DMS114 treated with DMSO at 0.1 percent for 48 hours (cell line): Measurements from ENCODE around the gene KIF26A.

Experiments
- DNase-seq: peaks from one replicate; lab custom pipeline; 2025; ENCODE audit not compliant: unreplicated experiment; lab: John Stamatoyannopoulos, UW

The KIF26A gene

GRCh38 chr14:104175041-104175440, 36.7 kb downstream of the KIF26A start:
- DNase-seq = no peak

DNA sequence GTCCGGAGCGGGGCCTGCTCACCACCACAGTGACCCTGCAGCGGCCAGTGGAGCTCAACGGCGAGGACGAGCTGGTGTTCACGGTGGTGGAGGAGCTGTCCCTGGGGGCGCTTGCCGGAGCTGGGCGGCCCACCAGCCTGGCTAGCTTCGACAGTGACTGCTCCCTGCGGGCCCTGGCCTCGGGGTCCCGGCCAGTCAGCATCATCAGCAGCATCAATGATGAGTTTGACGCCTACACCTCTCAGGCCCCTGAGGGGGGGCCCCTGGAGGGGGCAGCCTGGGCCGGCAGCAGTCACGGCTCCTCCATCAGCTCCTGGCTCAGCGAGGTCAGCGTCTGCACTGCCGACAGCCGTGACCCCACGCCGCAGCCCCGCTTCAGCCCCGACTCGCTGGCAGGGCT, 37.4 kb downstream of the KIF26A start:
- DNase-seq = no peak

GRCh38 chr14:104176611-104177010, 38.2 kb downstream of the KIF26A start:
- no peak for DNase-seq

- no peak for DNase-seq
These were observed 39.0 kb downstream of the KIF26A start for GRCh38 chr14:104177411-104177810.

GRCh38 chr14:104178279-104178678, 39.9 kb downstream of the KIF26A start:
- DNase-seq = no peak

DNA sequence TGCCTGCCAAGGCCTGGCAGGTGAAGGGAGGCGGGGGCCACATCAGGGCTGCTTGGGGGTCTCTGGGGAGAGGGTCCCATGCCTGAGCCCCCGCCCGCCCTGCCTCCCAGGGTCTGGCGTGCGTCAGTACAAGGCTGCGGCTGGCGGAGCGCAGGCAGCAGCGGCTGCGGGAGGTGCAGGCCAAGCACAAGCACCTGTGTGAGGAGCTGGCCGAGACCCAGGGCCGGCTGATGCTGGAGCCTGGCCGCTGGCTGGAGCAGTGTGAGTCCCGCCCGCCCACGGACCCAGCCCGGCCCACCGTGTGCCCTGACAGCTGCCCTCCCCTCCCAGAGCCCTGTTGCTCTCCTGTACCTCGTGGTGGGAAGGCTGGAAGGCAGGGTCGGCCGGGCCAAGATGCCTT, 40.7 kb downstream of the KIF26A start:
- DNase-seq = no peak

- no peak for DNase-seq
These were observed 41.3 kb downstream of the KIF26A start for GRCh38 chr14:104179564-104180129.

GRCh38 chr14:104180561-104181165, 42.3 kb downstream of the KIF26A start:
- DNase-seq = no peak

GRCh38 chr14:104181761-104182530, 43.6 kb downstream of the KIF26A start:
- DNase-seq = no peak

DNA sequence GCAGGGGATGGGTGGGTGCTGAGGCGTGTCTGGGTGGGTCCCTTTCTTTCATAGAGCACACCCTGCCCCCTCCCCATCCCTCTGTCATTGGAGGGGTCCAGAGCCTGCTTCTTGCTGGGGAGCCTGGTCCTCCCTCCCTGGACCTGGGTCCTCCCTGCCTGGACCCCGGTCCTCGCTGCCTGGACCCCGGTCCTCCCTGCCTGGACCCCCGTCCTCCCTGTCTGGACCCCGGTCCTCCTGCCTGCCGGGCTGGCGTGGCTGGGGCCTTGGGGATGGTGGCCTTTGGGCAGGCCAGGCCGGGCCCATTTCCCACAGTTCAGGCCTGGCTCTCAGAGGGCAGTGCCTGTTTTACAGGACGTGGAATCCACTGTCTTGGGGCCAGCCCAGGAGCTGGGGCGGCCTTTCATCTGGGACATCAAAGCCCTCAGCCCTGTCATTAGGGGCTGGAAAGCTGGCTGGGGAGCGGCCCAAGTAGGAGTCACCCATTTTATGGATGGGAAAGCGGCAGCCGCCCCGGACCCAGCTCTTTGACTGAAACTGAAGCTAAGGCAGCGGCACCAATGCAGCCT, 44.6 kb downstream of the KIF26A start:
- DNase-seq = no peak

DNA sequence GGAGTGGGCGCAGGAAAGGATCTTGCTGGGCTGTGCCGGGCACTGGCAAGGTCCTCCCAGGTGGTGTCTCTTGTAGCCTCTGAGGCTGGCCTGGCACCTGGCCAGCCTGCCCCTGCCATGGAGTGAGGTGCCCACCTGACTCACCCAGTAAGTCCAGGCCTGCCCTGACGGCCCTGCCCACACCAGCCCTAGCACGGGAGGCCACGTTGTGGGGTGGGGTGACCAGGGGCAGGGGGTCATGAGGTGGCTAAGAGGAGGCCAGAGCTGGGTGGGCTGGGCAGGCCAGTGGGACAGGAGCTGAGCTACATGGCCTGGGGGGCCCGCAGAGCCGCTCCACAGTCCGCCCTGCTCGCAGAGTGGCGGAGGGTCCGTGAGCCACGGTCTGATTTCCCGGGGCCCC, 45.4 kb downstream of the KIF26A start:
- no peak for DNase-seq

DNA sequence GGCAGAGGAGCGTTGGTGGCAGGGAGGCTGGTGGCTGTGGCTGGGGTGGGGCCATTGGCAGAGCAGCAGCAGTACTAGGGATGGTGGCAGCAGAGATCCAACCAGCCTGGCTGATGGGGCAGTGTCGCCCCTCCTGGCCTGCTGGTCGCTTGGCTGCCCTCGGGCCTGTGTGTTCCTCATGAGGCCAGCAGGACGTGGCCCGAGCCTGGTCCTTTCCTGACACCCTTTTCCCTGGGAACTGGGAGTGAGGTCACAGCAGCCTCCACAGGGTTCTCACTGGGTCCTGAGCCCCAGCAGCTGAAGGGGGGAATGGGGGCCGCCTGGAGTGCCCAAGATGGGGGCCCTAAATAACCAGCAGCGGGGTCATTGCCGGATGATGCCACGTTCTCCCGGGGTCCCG, 46.1 kb downstream of the KIF26A start:
- no peak for DNase-seq

GRCh38 chr14:104184911-104185499, 46.6 kb downstream of the KIF26A start:
- no peak for DNase-seq

DNA sequence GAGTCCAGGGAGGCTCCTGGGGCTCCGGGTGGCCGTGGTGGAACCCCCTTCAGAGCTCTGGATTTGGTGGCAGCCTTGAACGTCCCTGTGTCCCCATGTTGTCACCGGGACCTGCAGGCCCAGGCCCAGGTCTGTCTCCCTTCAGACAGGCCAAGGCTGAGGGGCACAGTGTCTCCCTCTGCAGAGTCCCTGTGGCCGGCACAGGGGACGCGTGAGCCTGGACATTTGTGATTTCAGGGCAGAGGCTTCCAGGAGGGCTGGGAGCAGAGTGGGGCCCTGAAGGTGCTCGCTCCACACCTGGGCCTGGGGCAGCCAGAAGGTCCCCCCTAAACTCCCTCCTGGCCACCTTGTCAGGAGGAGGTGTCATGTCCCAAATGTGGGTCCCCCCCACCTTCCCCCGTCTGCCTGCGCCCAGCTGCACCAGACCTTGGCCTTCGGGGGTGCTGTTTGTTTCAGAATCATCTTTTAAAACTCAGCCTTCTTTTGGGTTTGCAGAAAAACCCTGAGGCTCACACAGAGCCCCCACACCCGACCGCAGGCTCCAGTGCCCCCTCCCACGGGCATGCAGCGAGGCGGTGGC, 47.6 kb downstream of the KIF26A start:
- DNase-seq = no peak

- no peak for DNase-seq
These were observed 48.2 kb downstream of the KIF26A start for GRCh38 chr14:104186575-104186974.

DNA sequence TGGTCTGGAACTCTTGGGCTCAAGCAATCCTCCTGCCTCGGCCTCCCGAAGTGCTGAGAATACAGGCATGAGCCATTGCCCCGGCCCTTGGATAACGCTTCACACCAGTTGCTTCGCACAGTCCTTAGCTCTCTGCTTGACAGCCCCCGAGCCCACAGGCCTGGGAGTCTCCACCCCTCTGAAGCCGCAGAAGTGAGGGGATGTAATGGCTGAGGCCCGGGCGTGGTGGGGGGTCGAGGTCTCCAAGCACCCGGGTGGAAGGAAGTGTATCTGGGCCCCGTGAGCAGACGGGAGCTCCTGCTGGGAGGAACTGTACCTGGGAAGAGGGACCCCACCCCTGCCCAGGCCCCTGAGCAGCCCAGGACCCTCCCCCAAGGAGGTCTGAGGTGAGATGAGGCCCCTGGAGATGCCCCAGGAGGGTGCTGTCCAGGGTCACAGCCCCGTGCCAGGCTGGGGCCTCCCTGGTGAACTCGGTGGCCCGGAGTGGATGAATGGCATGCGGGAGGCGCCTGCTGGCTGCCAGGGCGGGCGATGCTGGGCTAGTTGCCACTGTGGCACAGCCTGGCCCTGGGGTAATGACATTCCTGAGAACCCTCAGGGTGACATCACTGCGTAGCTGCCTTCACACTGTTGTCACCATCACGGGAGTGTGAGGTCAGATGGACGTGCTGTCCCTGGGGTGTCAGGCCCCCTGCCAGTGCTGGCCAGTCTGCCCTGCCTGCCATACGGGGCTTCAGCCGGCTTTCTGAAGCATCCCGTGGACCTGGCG, 48.9 kb downstream of the KIF26A start:
- DNase-seq = no peak

DNA sequence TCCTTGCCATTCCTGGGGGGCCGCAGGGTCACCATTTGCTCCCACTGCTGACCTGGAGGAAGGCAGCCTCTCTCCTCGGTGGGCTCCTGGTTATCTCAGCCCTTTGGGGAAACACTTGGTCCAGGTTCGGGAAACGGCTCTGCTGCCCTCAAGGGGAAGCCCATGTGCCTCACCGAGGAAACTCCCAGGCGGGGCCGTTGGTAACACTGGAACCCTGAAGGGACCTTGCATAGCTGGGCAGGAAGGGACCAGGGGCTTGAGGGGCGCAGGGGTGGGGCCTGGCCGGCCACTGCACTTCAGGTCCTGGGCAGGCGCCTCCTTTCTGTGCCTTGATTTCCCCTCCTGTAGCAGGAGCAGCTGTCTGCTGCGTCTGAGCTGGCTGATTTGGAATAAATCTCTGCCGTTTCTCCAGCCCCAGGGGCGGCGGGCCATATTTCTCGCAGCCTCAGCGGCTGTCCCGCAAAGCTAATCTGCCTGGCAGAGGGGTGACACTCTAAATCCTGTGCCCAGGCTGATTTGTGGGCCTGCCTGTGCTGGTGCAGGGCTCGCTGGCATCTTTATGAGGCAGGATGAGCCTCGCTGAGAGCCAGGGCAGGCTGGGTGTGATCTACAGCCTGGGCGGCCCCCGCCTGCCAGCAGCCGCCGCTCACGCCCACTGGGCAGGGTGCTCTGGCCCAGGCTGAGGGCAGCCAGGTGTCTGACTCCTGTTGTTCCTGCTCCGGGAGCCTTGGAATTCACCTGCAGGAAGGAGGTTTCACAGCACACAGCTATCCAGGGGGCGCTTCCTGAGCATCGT, 49.7 kb downstream of the KIF26A start:
- no peak for DNase-seq

GRCh38 chr14:104188727-104189400, 50.5 kb downstream of the KIF26A start:
- no peak for DNase-seq

DNA sequence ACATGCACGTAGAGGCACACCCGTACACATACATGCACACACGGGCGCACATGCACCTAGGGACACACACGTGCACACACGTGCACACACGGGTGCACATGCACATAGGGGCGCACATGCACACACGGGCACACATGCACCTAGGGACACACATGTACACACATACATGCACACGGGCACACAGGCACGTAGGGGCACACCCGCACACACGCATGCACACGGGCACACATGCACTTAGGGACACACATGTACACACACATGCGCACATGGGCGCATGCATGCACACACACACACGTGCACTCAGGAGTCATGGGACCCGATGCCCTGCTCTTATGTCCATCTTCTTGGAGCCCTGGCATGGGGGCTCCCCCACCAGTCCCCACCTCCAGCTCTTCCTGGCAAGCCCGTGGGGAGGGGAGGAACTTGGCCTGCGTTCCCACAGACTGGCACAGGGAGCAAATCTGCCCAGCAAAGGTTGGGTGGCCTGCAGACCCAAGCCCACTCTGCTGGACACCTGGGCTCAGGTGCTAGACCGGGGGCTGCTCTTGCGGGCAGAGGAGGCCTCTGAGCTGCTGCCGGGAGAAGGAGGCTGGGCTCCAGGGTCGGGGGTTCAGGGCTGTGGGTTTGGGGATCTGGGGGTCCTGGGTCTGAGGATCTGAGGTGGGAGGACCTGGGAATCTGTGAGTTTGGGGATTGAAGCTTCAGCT, 51.4 kb downstream of the KIF26A start:
- no peak for DNase-seq
